Fibroblast of mammary gland (primary cell): ENCODE data around the gene CCDC195.

Experiments used
- DNase-seq: peaks from one replicate; pipeline ENCODE4 v3.0.0-alpha.2; 2010; ENCODE audit warnings: low read depth
- H3K4me3 ChIP-seq: 2 replicates; pipeline ENCODE4 v1.5.1; 2011; ENCODE audit warnings: low read depth, mild to moderate bottlenecking, low read length, moderate library complexity; ENCODE audit not compliant: control insufficient read depth
- CTCF ChIP-seq: conservative IDR thresholded peaks from 2 replicates; pipeline ENCODE4 v1.5.1; 2011; ENCODE audit warnings: low read depth, low read length, inconsistent platforms; ENCODE audit not compliant: control insufficient read depth, insufficient read depth

The CCDC195 gene

GRCh38 chr2:224747765-224748164 lies 31.6 kb upstream of the CCDC195 start:
- H3K4me3 ChIP-seq = no peak overlapping the region
- DNase-seq = no peak
- TF ChIP-seq CTCF = no peak

- no peak for TF ChIP-seq CTCF
- no peak overlapping the region for H3K4me3 ChIP-seq
- no peak for DNase-seq
Measured at GRCh38 chr2:224736227-224736626, 20.1 kb upstream of the CCDC195 start.

GRCh38 chr2:224734949-224735348 lies 18.8 kb upstream of the CCDC195 start:
- no peak for TF ChIP-seq CTCF
- no peak overlapping the region for H3K4me3 ChIP-seq
- DNase-seq = no peak

GRCh38 chr2:224731665-224732064 lies 15.5 kb upstream of the CCDC195 start:
- no peak for TF ChIP-seq CTCF
- H3K4me3 ChIP-seq = no peak overlapping the region
- DNase-seq = no peak

- no peak for DNase-seq
- no peak for TF ChIP-seq CTCF
- no peak overlapping the region for H3K4me3 ChIP-seq
Measured at GRCh38 chr2:224729435-224729834, 13.3 kb upstream of the CCDC195 start.

- no peak overlapping the region for H3K4me3 ChIP-seq
- no peak for DNase-seq
- no peak for TF ChIP-seq CTCF
Measured at GRCh38 chr2:224724331-224724730, 8.2 kb upstream of the CCDC195 start.

- TF ChIP-seq CTCF = no peak
- H3K4me3 ChIP-seq = no peak overlapping the region
- peak; percentile 29 for DNase-seq
Measured at GRCh38 chr2:224723586-224724217, 7.5 kb upstream of the CCDC195 start.
